ENCODE results near the gene ALOX12. TPM values are rescaled to one million over a fixed set of nuclear protein-coding genes. Genes with fewer than 3 reads are reported as not detected.

Gene ALOX12
- total RNA-seq, 1 experiment from 2014 or later: not detected

DNA sequence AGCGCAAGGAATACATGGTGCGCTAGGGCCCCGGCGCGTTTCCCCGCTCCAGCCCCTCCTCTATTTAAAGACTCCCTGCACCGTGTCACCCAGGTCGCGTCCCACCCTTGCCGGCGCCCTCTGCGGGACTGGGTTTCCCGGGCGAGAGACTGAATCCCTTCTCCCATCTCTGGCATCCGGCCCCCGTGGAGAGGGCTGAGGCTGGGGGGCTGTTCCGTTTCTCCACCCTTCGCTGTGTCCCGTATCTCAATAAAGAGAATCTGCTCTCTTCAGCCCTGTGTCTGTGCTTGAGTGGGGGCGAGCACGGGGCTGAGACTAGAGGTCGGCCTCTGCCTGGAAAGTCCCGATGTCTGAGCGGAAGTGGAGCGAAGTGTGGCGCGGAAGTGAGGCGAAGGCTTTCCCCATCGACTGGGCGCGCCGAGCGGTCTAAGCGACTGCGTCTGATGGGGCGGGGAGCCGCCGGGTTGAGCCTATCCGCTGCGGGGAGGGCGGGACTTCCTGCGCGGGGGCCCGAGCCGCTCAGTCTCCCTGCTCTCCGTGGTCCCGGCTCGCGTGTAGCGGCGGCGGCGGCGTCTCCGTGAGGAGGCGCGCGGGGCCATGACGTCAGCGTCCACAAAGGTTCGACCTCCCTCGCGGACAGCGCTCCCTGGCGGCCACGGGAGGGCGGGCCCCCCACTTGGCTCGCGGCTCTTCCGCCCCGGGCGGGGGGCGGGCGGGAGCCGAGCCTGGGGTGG, 18.6 kb downstream of the ALOX12 start:
- H3K27me3 ChIP-seq: no peaks in the 10 kb centered on the region
- H3K36me3 ChIP-seq: no peaks in the 10 kb centered on the region
- no peaks in the 10 kb centered on the region for H3K4me1 ChIP-seq

DNA sequence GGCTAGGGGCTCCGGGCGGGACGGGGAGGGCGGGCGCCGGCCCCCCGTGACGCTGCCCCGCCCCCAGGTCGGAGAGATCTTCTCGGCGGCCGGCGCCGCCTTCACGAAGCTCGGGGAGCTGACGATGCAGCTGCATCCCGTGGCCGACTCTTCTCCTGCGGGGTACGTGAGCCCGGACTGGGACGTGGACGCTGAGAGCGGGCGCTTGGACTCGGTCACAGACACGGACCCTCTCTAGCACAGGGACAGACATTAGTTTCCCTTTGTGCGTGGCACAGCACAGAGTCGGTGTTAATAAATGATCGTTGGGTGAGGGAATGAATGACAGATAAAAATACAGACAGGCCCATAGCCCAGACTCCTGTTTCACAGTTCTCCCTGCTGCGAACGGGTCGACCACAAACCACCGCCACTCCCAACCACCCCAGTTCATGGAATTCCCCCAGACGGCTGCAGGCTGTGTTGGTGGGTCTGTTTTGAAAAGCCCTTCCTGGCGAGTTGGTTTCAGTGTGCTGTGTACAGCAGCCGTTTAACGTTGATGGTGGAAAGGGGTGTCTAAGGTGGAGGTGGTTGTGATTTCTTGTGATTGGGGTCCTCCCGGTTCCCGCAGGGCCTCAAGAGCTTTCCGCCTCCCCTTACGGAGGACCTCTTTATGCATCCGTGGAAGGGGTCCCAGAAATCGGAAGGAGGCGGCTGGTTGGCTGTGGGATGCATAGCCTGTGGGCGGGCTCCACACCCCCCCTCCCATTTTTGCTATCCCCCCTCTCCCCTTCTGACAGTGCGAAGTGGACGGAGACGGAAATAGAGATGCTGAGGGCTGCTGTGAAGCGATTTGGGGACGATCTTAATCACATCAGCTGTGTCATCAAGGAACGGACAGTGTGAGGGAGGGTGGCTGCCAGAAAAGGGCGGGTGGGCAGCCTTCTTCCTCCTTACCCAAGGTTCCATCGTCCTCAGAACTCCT, 19.4 kb downstream of the ALOX12 start:
- Histone ChIP-seq H3K27ac (peak overlapping the region; percentile 43), H3K27me3 (no peaks in the 10 kb centered on the region), H3K4me1 (no peaks in the 10 kb centered on the region), H3K9me3 (replicated peaks) (no peaks in the 10 kb centered on the region), H3K4me3 (peak overlapping the region; percentile 73), H3K36me3 (no peaks in the 10 kb centered on the region)
- DNase-seq: peak; percentile 27 to 40

More for the DNA sequence above, 18.6 kb downstream of the ALOX12 start:
- Histone ChIP-seq H3K27ac (peak overlapping the region; percentile 43; the same call in 1 of the 2 replicates), H3K9me3 (replicated peaks) (no peaks in the 10 kb centered on the region), H3K4me3 (peak overlapping the region; percentile 73)
- peak; percentile 92 to 94 for DNase-seq

DNA sequence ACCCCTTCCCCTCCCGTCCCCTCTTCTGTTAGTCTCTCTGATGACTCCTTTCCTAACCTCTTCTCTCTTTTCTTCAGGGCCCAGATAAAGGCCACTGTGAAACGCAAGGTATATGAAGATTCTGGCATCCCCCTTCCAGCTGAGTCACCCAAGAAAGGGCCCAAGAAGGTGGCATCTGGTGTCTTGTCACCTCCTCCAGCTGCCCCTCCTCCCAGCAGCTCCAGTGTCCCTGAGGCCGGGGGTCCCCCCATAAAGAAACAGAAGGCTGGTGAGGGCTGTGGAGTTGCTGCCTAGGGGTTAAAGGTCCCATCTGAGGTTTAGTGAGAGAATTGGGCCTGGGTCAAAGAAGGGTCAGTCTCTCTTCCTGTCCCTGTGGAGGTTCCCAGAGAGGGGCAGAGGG, 20.6 kb downstream of the ALOX12 start:
- Histone ChIP-seq H3K4me1 (no peaks in the 10 kb centered on the region), H3K4me3 (no peak overlapping the region), H3K36me3 (no peaks in the 10 kb centered on the region), H3K9me3 (replicated peaks) (no peaks in the 10 kb centered on the region), H3K27me3 (no peaks in the 10 kb centered on the region), H3K27ac (no peak overlapping the region)
- DNase-seq: no peak

DNA sequence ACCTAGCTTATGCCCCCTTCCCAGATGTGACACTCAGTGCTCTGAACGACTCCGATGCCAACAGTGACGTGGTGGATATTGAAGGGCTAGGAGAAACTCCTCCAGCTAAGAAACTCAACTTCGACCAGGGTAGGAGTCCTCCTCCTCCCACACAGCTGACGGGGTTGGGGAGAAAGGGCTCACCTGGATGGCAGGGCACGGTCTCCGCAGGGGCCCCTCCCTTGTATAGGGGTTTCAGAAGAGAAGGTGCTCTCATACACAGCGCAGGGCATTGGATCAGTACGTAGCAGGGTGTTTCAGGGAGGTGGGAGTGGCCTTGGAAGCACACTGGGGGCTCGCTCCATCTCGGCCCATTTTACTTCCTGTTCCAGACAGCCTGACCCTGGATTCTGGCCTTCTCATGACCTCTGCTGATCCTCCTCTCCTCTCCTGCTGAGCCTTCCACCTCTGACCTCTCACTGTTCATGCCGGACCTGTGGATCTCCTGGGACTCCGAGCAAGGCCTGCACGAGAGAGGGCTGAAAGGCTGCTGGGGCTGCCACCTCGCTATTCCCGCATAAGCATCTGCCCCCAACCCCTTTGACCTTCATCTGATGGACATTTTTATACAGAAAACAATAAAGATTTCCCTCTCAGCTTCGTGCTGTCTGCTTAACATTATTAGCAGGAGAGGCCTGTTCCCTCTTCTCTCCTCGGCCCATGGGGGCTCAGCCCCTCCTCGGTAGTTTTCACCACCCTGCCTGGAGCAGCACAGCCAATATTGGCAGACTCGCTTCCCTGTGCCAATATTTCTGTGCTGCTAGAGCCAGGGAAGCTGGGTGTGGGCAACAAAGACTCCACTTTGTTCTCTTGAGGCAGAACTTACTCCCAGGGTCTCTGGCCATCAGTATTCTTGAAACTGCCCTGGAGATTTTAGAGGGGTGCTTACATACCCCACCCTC, 21.3 kb downstream of the ALOX12 start:
- no peak for DNase-seq
- no peaks in the 10 kb centered on the region for H3K4me1 ChIP-seq
- no peaks in the 10 kb centered on the region for H3K36me3 ChIP-seq
- H3K9me3 ChIP-seq (replicated peaks): no peaks in the 10 kb centered on the region
- no peak overlapping the region for H3K4me3 ChIP-seq
- no peak overlapping the region for H3K27ac ChIP-seq
- H3K27me3 ChIP-seq: no peaks in the 10 kb centered on the region

DNA sequence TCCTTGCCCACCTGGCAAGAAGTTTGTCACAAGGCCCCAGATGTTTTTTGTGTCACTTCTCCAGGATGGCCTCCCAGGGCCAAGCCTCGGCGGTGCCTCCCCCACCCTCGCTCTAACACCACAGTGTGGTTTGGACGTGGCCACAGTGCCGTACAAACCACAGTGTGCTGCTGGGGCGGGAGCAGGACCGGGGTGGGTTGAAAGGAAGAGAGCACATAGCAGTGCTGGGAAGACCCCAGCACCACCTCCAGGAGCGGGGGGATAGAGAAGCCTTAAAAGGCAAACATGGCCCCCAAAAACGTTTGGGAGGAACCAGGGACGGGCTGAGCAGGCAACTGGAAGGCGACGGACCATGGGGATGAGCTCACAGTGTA, 22.0 kb downstream of the ALOX12 start:
- Histone ChIP-seq H3K4me3 (no peak overlapping the region), H3K36me3 (no peaks in the 10 kb centered on the region), H3K27ac (no peak overlapping the region), H3K4me1 (no peaks in the 10 kb centered on the region), H3K27me3 (no peaks in the 10 kb centered on the region), H3K9me3 (replicated peaks) (no peaks in the 10 kb centered on the region)
- no peak for DNase-seq

DNA sequence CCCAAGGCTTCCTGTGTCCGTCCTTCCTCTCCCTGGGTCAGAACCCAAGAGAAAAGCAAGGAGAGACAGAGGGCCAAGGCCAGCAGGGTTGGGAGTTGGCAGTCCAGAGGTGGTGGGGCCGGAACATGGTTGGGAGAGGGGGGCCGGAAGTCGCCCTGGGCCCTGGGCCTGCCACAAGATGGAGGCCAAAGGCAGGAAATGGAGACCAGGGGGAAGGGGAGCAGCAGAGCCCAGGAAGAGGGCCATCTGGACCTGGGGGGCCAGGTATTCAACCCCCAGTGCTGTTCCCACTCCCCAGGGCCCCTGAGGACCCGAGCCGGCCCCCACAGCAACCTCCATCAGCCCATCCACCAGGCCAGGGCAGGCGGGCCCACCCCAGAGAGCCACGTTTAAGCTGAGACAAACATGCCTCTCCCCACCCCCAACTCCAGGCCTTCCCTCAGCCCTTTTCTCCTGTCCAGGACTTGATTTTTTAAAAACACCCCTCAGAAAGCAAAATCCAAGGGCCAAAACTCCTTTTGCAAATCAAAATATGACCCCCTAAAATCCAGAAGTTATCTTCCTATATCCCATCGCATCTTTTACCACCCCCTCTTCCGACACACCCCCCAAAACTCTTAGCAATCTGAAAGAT, 22.6 kb downstream of the ALOX12 start:
- H3K27me3 ChIP-seq: no peaks in the 10 kb centered on the region
- H3K9me3 ChIP-seq (replicated peaks): no peaks in the 10 kb centered on the region
- H3K36me3 ChIP-seq: no peaks in the 10 kb centered on the region
- H3K4me3 ChIP-seq: no peak overlapping the region
- DNase-seq: no peak
- no peaks in the 10 kb centered on the region for H3K4me1 ChIP-seq
- H3K27ac ChIP-seq: no peak overlapping the region

DNA sequence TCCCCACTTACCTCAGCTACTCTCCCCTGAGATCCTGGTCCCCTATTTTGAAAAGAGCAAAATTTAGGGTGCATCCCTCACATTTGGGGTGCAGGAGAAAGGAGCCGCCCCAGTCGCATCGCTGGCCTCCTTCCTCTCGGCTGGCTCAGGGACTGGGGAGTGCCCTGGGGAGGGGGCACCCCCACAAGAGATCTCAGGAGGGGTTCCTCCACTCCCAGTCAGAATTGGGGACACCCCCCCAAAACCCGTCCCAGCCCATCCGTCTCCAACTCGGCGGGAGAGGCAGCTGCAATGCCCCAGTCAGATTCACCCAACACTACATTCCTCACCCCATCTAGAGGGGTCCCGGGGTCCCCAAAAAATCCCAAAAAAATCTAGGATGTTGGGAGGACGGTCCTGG, 23.5 kb downstream of the ALOX12 start:
- Histone ChIP-seq H3K27me3 (no peaks in the 10 kb centered on the region), H3K27ac (peak overlapping the region; percentile 47), H3K9me3 (replicated peaks) (no peaks in the 10 kb centered on the region), H3K36me3 (no peaks in the 10 kb centered on the region), H3K4me3 (peak overlapping the region; percentile 58), H3K4me1 (no peaks in the 10 kb centered on the region)
- no peak for DNase-seq

DNA sequence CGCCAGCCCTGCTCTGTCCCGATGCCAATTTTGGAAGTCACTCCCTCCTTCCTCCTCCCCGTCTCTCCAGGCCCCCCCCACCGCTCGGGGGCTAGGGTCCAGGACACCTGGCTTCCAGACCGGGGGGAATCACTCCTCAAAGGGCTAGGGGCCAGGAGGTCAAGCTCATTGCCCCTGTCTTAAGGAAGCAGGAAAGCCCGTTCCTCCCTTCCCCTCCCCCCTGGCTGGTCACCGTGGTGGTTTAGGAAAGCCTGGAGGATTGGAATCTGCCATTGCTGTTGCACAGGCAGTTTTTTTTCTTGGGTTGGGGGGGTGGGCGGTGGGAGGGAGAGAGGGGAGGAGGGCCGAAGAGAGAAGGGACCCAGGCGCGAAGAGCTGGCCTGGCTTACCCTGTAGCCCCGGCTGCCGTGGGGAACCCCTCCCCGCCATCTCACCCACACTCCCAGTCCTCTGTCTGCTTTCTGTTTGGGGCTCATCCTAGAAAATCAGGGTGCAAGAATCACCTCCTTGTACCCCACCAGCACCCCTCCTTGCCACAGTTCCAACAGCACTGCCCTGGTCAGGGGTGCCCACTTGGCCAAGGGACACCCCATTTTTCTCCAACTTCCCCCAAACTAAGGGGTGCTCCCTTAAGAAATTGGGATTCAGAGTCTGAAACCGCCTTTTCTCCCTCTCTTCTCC, 24.1 kb downstream of the ALOX12 start:
- H3K27ac ChIP-seq: peak overlapping the region; percentile 47
- peak; percentile 30 to 57 for DNase-seq
- H3K36me3 ChIP-seq: no peaks in the 10 kb centered on the region
- H3K27me3 ChIP-seq: no peaks in the 10 kb centered on the region
- peak overlapping the region; percentile 58 for H3K4me3 ChIP-seq
- no peaks in the 10 kb centered on the region for H3K4me1 ChIP-seq
- no peaks in the 10 kb centered on the region for H3K9me3 ChIP-seq (replicated peaks)

DNA sequence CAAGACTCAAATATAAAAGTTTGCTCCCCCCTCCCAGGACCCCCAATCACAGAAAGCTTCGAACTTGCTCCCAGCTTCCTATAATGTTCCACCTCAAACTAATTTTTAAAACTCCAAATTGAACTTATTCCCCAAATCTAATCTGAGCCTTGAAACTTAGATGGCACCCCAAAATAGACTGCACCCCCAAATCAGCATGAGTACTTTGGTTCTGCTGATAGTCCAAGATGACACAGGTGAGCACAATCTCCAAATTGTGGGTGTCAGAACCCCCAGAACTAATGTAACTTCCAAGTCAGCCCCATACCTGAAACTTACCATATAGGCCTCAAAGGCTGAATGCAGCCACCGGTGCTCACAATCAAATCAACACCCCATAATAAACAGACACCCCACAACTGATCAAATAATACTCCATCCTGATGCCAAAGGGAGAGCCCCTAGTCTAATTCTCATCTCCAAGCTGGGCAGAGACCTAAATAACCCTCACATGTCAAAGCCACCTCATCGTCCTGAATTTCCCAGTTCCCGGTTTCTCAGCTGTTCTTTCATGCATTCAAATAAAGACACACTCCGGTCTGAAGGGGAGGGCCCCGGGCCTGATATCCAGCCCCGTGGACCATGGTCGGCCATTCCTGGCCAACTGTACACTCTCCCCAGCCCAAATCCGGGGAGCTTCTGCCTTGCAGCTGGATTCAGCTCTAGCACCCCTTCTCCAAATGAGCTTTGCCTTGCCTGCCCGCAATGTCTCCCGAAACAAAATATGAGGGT, 25.2 kb downstream of the ALOX12 start:
- peak overlapping the region; percentile 48 for H3K4me3 ChIP-seq
- H3K27me3 ChIP-seq: no peaks in the 10 kb centered on the region
- peak overlapping the region; percentile 29; the same call in 1 of the 2 replicates for H3K27ac ChIP-seq
- H3K4me1 ChIP-seq: no peaks in the 10 kb centered on the region
- H3K9me3 ChIP-seq (replicated peaks): no peaks in the 10 kb centered on the region
- DNase-seq: peak; percentile 47 to 61
- H3K36me3 ChIP-seq: no peaks in the 10 kb centered on the region

DNA sequence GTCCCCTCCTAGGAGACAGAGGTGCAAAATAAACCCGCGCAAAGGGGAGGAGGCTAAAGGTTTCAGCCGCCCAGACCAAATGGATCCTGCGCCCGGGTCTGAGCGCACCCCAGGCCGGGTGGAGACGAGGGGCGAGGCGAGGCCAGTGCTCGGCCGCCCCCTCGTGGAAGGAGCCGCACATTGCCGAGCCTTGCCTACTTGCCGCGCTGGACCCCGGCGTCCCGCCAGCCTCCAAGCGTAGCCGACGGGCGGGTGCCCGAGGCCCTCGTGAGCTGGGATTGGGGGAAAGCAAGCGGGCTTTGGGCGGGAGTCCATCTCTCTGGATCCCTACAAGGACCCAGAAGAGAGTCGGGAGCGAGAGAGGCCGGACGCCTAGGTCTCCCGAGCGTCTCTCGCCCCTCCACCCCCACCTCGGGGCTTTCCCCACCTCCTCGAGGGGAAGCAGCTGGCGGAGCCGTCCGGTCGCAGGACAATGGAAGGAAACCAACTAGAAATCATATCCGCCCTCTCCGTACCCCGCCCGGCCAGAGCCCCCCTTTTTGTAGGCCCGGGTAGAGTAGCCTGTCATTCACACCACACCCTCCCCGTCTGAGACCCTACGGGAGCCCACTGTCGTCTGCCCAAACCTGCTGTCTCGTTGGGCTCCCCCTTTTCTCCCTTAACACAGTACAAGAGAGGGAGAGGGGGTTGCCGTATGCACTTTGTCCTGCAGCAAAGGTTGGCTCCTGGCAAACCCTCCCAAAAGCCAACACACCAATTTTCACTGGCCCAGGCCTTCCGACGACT, 26.3 kb downstream of the ALOX12 start:
- no peaks in the 10 kb centered on the region for H3K4me1 ChIP-seq
- peak; percentile 68 to 80 for DNase-seq
- no peaks in the 10 kb centered on the region for H3K36me3 ChIP-seq
- H3K27ac ChIP-seq: peak overlapping the region; percentile 29; the same call in 1 of the 2 replicates
- no peaks in the 10 kb centered on the region for H3K27me3 ChIP-seq
- no peaks in the 10 kb centered on the region for H3K9me3 ChIP-seq (replicated peaks)
- peak overlapping the region; percentile 48 for H3K4me3 ChIP-seq

DNA sequence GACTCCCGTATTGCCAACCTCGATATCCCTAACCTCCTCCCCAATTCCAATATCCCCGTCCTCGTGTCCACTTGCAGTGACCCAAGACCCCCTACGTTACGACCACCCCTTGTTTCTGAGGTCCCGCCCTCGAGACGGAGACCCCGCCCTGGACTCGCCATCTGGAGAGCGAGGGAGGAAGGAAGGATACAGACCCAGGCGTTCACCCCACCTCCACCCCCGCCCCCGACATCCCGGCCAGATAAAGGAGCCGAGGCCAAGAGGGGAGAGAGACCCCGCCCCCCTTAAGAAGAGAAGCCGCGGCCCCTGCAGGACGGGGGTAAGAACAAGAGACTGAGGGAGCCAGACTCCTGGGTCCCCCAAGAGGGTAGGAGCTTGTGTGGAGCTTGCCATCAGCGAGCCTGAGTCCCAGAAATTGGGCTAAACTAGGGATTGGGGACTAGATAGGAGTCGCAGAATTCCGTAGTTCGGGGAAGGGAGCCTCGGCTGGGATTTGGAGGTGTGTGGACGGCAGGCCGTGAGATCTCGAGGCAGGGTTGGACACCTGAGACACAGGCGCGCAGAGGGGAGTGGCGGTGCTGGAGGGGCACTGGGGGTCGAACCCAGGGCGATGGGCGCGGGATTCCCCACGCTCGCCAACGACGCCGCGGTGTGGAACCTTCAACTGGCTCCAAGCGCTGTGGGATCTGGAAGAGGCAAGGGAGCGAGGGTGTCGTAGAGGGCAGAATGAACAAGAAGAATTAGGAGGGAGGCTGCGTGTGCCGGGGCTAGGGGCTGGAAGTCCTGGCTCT, 27.1 kb downstream of the ALOX12 start, which contains the start of gene BCL6B:
Gene BCL6B, plus strand, starts transcription at position 270 of the 791 bp plus-strand sequence. CDS start 622 bp downstream, outside the sequence.
- H3K9me3 ChIP-seq (replicated peaks): no peaks in the 10 kb centered on the region
- no peaks in the 10 kb centered on the region for H3K4me1 ChIP-seq
- peak within 1 kb of the TSS; percentile 29; the same call in 1 of the 2 replicates for H3K27ac ChIP-seq
- no peaks in the 10 kb centered on the region for H3K27me3 ChIP-seq
- H3K4me3 ChIP-seq: peak within 1 kb of the TSS; percentile 48
- no peaks in the 10 kb centered on the region for H3K36me3 ChIP-seq
- no peak for DNase-seq
